Right atrium auricular region (tissue), 2 donors: Measurements from ENCODE around the gene PPP1R15B. TPM values are rescaled to one million over a fixed set of nuclear protein-coding genes. Genes with fewer than 3 reads are reported as not detected.

Source experiments
- DNase-seq: peaks from one replicate; pipeline ENCODE4 v3.0.0-alpha.2; 2019; ENCODE audit warnings: low spot score
- H3K27ac ChIP-seq, 2 donors: fragments of 200-600 bp; sonication (generic); 1 replicate in 1 of 2; 2 replicates in 1 of 2; pipeline ENCODE4 v1.5.1; 2016 to 2019
- H3K27me3 ChIP-seq, 2 donors: fragments of 200-600 bp; sonication (generic); one replicate each; pipeline versions ENCODE4 v1.5.1 to v1.6.0; 2017 to 2019
- H3K36me3 ChIP-seq: fragments of 200-600 bp; sonication (generic); one replicate; pipeline ENCODE4 v1.5.1; 2016
- H3K4me1 ChIP-seq, 2 donors: fragments of 200-600 bp; sonication (generic); one replicate each; pipeline versions ENCODE4 v1.5.1 to v1.6.0; 2017 to 2019
- H3K4me3 ChIP-seq, 2 donors: fragments of 200-600 bp; sonication (generic); 1 replicate in 1 of 2; 2 replicates in 1 of 2; pipeline ENCODE4 v1.5.1; 2017 to 2019; ENCODE audit warnings: mild to moderate bottlenecking in 1 of 2, moderate library complexity in 1 of 2
- H3K9me3 ChIP-seq, 2 donors: fragments of 200-600 bp; sonication (generic); one replicate each; pipeline ENCODE4 v1.5.1; 2019
- CTCF ChIP-seq, 2 donors: fragments of 200-600 bp; sonication (generic); IDR thresholded peaks; one replicate each; pipeline ENCODE4 v1.5.1; 2019; ENCODE audit warnings: antibody characterized with exemption in 2 of 2
- total RNA-seq, 2 donors: library from RNA; depleted of rRNA; stranded (reverse); fragments of >200 nt; gene quantifications; one replicate each; pipeline ENCODE4 v1.1.0, GENCODE V29; 2016

PPP1R15B gene
- total RNA-seq, 2 donors from 2014 or later, result 27.3 to 30.9 TPM

GRCh38 chr1:204361781-204362180 is 49.8 kb downstream of the PPP1R15B start:
- Histone ChIP-seq H3K27ac (no peak overlapping the region), H3K36me3 (no peaks in the 10 kb centered on the region), H3K4me1 (peaks cover 0 to 53% of the 10 kb centered on the region in 2 donors), H3K27me3 (no peaks in the 10 kb centered on the region), H3K9me3 (no peaks in the 10 kb centered on the region), H3K4me3 (no peak overlapping the region)
- no peak for TF ChIP-seq CTCF (IDR thresholded peaks at IDR 0.05)
- DNase-seq, result no peak

GRCh38 chr1:204361341-204361771 is 50.3 kb downstream of the PPP1R15B start:
- no peak for DNase-seq
- Histone ChIP-seq H3K27ac (no peak overlapping the region), H3K9me3 (no peaks in the 10 kb centered on the region), H3K27me3 (no peaks in the 10 kb centered on the region), H3K4me1 (peaks cover 0 to 53% of the 10 kb centered on the region in 2 donors), H3K36me3 (no peaks in the 10 kb centered on the region), H3K4me3 (no peak overlapping the region)
- no peak for TF ChIP-seq CTCF (IDR thresholded peaks at IDR 0.05)

DNA sequence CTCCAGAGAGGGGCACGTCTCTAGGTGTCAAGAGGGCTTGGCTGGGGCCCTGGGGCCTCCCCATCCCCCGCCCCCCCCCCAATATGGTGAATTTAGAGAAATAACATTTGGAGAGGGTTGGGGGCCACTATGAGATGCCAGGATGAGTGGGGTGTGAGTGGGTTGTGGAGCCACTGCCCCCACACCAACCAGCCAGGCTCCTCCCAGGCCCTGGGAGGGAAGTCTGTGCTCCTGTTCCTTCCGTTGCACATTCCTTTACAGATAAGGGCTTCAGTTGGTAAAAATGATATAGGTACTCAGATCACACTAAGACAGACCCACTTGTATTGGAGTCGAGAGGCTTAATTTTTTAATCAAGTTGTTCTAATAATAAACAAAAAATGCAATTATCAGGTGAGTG is 51.3 kb downstream of the PPP1R15B start:
- H3K4me1 ChIP-seq, result peaks cover 0 to 53% of the 10 kb centered on the region in 2 donors

DNA sequence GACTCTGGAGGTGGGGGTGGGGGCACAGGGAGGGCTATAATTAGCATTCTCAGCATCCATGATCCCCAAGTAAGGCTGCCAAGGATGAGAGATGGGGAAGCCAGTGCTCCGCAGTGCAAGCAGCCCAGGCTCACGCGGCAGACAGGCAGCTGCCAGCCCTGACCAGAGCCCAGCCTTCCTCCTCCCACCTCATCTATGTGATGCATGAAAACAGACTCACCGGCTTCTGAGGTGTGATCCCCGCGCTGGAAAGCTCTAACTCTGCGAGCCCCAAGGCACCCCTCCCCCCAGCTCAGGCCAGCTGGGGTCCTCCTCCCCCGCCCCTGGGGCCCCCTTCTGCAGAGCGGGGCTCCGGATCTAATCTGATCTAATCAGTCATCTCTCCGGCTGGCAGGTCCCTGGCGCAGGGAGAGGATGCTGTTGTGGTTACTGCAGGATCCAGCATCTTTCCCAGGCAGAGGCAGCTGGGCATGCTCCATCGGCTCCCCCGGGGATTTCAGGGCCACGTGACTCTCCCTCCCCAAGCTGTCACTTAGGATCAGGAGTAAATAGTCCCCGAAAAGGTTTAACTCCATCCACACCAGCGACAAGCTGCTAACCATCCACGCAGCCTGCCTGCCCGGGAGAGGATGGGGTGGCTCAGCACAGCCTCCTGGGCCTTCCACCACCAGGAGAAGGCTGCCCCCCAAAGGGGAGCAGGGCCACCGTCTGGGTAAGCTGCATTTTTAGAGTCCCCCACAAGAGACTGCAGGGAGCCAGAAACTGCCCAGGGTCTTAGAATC is 52.0 kb downstream of the PPP1R15B start, which contains the start of gene PLEKHA6:
PLEKHA6 (minus strand) TSS at position 456 of the 782 bp plus-strand sequence. CDS start 86,202 bp downstream, outside the sequence.
- Histone ChIP-seq H3K9me3 (no peaks in the 10 kb centered on the region), H3K27me3 (no peaks in the 10 kb centered on the region), H3K36me3 (no peaks in the 10 kb centered on the region), H3K27ac (no peak within 1 kb of the TSS), H3K4me1 (peaks cover 0 to 53% of the 10 kb centered on the region in 2 donors), H3K4me3 (no peak within 1 kb of the TSS)
- peak in 1 of 2 donors; percentile 46 for TF ChIP-seq CTCF (IDR thresholded peaks at IDR 0.05)
- DNase-seq, result no peak

More for the DNA sequence above, 51.3 kb downstream of the PPP1R15B start:
- TF ChIP-seq CTCF (IDR thresholded peaks at IDR 0.05), result no peak
- no peaks in the 10 kb centered on the region for H3K36me3 ChIP-seq
- DNase-seq, result no peak
- no peaks in the 10 kb centered on the region for H3K9me3 ChIP-seq
- no peak overlapping the region for H3K27ac ChIP-seq
- H3K4me3 ChIP-seq, result no peak overlapping the region
- H3K27me3 ChIP-seq, result no peaks in the 10 kb centered on the region

GRCh38 chr1:204359131-204359473 is 52.5 kb downstream of the PPP1R15B start:
- Histone ChIP-seq H3K4me1 (peaks cover 0 to 52% of the 10 kb centered on the region in 2 donors), H3K27me3 (no peaks in the 10 kb centered on the region)
- TF ChIP-seq CTCF (IDR thresholded peaks at IDR 0.05), result no peak

More at GRCh38 chr1:204359131-204359473, 52.5 kb downstream of the PPP1R15B start:
- H3K4me3 ChIP-seq, result no peak overlapping the region
- H3K36me3 ChIP-seq, result no peaks in the 10 kb centered on the region
- no peak overlapping the region for H3K27ac ChIP-seq
- H3K9me3 ChIP-seq, result no peaks in the 10 kb centered on the region
- DNase-seq, result no peak
